Muscle layer of colon (tissue), 2 donors: ENCODE results near the gene MUC4.
"Not testable (repeated sequence)": the region's sequence is repeated elsewhere in the genome, so short reads cannot be mapped to it uniquely, and the experiment has no call there.

Experiments used
- H3K27ac ChIP-seq: one replicate; pipeline ENCODE4 v1.7.0; 2013; ENCODE audit warnings: low read depth, mild to moderate bottlenecking, low read length, moderate library complexity
- H3K27me3 ChIP-seq, 2 donors: one replicate each; pipeline ENCODE4 v1.7.0; 2013; ENCODE audit warnings: low read length in 2 of 2, mild to moderate bottlenecking in 2 of 2; ENCODE audit not compliant: insufficient read depth in 2 of 2, control insufficient read depth in 1 of 2
- H3K36me3 ChIP-seq: one replicate; pipeline ENCODE4 v1.7.0; 2013; ENCODE audit warnings: mild to moderate bottlenecking, low read length; ENCODE audit not compliant: insufficient read depth
- H3K4me1 ChIP-seq: one replicate; pipeline ENCODE4 v1.7.0; 2013; ENCODE audit warnings: mild to moderate bottlenecking, low read length; ENCODE audit not compliant: insufficient read depth
- H3K4me3 ChIP-seq, 2 donors: one replicate each; pipeline ENCODE4 v1.7.0; 2013; ENCODE audit warnings: low read length in 2 of 2, low read depth in 1 of 2, mild to moderate bottlenecking in 1 of 2, moderate library complexity in 1 of 2
- H3K9ac ChIP-seq: one replicate; pipeline ENCODE4 v1.7.0; 2013; ENCODE audit warnings: low read length
- H3K9me3 ChIP-seq: one replicate; pipeline ENCODE4 v1.7.0; 2013; ENCODE audit warnings: mild to moderate bottlenecking, low read length
- donor health status: abdominal sarcoma.
- donor health status: Adenocarcinoma of cecum.

MUC4 gene

DNA sequence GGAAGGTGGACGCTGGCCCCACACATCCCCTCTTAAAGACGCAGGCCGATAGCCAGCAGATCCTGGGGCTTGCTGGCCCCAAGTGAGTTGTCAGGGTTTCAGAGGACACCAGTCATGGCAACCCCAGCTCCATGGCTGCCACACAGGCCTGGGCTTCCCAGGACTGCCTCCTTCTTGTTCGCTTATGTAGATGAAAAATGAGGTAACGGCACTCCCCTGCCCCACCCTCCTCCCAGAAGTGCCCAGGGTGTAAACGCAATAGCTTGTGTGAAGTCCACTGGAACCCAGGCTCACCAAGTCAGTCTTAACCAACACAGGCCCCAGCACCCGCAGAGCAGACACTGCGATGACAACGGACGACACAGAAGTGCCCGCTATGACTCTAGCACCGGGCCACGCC is 87.4 kb downstream of the MUC4 start:
- H3K36me3 ChIP-seq, H3K27ac ChIP-seq, H3K4me1 ChIP-seq, H3K4me3 ChIP-seq, H3K9me3 ChIP-seq, H3K9ac ChIP-seq: not testable (repeated sequence)
- H3K27me3 ChIP-seq = peaks cover 0 to 15% of the 10 kb centered on the region in 2 donors

DNA sequence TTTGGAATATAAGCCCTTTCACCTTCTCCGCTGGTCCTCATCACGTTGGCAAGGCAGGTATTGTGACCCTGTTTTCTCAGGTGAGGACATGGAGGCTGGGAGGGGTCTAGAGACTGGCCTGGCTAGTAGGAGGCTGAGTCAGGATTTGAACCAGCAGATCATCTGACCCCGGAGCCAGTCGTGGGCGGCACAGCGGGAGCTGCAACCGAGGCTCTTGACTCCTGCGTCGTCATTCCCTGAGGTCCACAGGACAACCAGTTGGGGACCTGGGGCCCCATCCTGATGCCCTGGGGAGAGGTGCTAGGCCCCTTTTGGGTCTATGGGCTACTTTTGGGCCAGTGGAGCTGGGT is 88.8 kb downstream of the MUC4 start:
- H3K4me3 ChIP-seq, H3K4me1 ChIP-seq, H3K27ac ChIP-seq, H3K9ac ChIP-seq, H3K9me3 ChIP-seq, H3K36me3 ChIP-seq: not testable (repeated sequence)
- peaks cover 0 to 15% of the 10 kb centered on the region in 2 donors for H3K27me3 ChIP-seq

DNA sequence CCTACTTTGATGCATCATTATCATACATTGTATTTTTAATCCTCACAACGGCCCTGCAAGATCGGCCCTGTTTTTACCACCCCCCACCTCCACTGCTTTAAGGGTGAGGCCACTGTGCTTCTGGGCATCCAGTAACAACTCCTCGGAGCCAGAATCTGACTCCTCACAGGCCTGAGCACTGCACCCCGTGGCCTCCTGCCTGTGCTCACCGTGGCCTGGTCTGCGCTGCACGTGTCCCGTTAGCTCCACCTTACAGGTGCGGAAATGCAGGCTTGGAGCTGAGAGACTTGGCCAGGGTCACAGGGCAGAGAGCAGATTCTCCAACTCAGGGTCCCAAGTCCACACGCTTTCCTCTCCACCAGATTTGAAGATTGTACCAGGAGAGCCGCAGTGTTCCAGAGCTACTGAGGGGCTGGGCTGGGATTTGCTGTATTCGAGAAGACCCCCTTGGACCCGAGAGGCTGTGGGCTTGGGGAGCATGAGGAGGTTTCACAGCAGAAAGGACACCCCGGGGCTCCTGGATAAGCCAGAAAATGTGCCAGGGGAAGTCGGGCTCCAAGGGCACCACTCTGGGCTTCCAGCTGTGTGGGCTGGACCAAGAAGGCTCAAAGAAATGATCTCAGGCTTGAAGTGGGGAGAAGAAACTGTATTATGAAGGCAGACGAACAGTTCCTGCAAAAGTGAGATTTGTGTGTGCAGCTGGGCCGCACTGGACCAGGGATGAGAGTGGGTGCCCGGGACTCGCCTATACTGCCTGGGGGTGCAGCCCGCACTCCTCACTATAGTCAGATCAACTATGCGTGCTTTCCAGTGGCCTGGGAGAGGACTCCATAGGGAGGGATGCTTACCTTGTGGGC is 89.4 kb downstream of the MUC4 start:
- H3K27ac ChIP-seq, H3K4me3 ChIP-seq, H3K36me3 ChIP-seq, H3K9me3 ChIP-seq, H3K9ac ChIP-seq, H3K4me1 ChIP-seq: not testable (repeated sequence)
- peaks cover 0 to 15% of the 10 kb centered on the region in 2 donors for H3K27me3 ChIP-seq

DNA sequence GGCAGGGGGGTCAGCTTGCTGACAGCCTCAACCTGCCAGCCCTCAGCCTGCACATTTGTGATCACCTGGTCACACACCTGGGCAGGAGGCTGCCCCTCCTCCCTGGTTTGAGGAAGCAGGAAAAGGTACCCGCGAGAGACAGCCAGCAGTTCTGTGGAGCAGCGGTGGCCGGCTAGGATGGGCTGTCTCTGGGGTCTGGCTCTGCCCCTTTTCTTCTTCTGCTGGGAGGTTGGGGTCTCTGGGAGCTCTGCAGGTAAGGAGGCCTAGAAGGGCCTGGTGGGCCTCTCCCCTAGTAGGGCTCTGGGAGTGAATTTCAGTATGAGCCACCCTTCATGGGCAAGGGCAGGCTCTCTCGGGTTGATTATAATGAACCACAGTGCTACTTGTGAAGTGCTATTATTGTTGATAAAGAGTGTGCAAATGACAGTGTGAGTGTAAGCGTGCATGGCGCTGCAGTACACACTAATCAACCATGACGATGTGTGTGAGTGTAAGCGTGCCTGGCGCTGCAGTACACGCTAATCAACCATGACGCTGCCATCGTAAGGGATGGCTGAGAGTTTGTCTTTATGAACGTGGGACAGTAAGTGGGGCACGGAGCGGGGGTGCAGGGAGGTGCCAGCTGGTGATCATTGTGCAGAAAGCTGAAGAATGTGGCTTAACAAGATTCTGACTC is 90.8 kb downstream of the MUC4 start, which contains the start of gene MUC20:
TSS of gene MUC20 (plus strand) at position 148 of the 676 bp plus-strand sequence. CDS start at position 178, 30 bp downstream.
- not testable (repeated sequence) for H3K4me3 ChIP-seq, H3K36me3 ChIP-seq, H3K27me3 ChIP-seq, H3K27ac ChIP-seq, H3K9ac ChIP-seq, H3K9me3 ChIP-seq, H3K4me1 ChIP-seq

DNA sequence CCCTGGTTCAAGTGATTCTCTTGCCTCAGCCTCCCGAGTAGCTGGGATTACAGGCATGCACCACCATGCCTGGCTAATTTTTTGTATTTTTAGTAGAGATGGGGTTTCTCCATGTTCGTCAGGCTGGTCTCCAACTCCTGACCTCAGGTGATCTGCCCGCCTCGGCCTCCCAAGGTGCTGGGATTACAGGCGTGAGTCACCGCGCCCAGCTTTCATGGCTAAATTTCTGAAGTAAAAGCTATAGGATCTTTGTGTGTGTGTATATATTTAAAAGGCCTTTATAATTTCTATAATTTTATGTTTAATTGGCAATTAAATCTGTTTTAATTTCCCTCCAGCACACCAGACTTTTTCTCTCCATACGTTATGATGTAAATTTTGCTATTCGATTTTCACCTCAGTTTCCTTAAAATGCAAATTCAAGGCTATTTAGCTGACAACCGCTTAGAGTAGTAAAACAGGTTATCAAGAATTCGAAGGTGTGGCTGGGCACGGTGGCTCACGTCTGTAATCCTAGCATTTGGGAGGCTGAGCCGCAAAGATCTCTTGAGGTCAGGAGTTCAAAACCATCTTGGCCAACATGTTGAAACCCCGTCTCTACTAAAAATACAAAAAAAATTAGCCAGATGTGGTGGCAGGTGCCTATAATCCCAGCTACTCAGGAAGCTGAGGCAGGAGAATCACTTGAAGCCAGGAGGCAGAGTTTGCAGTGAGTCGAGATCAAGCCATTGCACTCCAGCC is 92.0 kb downstream of the MUC4 start:
- not testable (repeated sequence) for H3K27ac ChIP-seq, H3K4me1 ChIP-seq, H3K27me3 ChIP-seq, H3K9ac ChIP-seq, H3K9me3 ChIP-seq, H3K4me3 ChIP-seq
- H3K36me3 ChIP-seq = peaks cover 12% of the 10 kb centered on the region

DNA sequence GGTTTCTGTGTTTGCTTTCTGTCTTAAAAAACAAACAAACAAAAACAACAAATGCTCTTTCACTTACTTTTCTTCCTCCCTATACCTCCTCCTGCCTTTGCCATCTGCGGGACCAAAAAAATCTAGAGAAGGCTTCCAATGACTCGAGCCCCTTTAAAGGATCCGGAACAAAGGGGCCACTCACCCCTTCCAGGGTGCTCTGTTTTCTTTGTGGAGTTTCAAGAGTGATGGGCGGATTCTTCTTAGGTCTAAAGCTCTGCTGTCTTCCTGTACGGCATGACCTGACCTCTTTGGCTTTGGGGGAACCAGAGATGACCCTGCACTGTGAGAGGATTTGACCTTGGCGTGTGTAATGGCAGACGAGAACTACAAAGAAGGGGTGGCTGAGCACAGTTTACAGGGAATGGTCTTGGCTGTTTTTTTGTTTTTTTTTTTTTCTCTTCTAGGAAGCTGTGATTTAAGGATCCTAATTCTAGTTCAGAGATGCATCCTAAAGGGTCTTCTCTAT is 93.2 kb downstream of the MUC4 start:
- Histone ChIP-seq H3K36me3 (peaks cover 16% of the 10 kb centered on the region), H3K27ac (no peak overlapping the region), H3K27me3 (peaks cover 0 to 4% of the 10 kb centered on the region in 2 donors), H3K4me1 (no peaks in the 10 kb centered on the region), H3K9ac (no peak overlapping the region), H3K9me3 (no peaks in the 10 kb centered on the region), H3K4me3 (no peak overlapping the region)

DNA sequence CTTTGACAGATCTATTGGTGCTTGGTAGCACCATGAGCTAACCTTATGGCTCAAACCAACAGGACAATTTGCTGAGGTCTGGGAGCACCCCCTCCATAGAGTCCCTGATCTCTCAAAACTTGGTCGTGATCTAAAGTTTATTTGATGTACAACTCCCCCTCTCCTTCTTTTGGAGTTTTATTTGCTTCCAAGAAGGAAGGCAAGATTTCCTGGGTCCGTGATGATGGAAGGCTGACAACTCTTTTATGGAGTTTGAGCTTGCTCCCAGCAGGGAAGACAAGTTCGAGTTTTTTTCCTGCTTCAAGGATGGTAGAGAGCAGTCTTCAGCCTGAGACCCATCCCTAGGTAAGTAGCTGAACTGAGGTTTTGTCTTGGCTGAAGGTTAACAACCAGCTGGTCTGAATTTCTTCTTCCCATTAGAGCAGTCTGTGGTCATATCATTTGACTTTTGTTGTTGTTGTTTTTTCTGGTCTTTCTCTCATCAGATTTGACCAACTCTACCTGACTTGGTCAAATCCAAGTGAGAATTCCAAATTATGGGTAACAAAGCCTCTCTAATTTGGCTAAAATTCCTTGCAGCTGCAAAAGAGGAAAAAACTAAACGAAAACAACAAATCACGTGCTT is 93.8 kb downstream of the MUC4 start:
- Histone ChIP-seq H3K9me3 (no peaks in the 10 kb centered on the region), H3K4me3 (no peak overlapping the region), H3K9ac (no peak overlapping the region), H3K4me1 (no peaks in the 10 kb centered on the region), H3K27ac (no peak overlapping the region), H3K36me3 (peaks cover 16% of the 10 kb centered on the region), H3K27me3 (peaks cover 0 to 4% of the 10 kb centered on the region in 2 donors)

DNA sequence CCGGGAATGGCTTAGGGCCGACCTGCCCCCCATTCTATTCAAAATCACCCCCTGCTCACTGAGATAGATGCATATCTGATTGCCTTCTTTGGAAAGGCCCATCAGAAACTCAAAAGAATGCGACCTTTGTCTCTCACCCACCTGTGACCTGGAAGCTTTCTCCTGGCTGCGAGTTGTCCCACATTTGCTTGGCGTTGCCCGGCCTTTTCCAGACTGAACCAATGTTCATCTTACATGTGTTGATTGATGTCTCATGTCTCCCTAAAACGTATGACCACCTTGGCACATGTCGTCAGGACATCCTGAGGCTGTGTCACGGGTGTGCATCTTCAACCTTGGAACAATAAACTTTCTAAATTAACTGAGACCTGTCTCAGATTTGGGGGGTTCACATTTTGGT is 94.3 kb downstream of the MUC4 start:
- Histone ChIP-seq H3K9me3 (no peaks in the 10 kb centered on the region), H3K9ac (no peak overlapping the region), H3K27ac (no peak overlapping the region), H3K27me3 (peaks cover 0 to 4% of the 10 kb centered on the region in 2 donors), H3K36me3 (peaks cover 16% of the 10 kb centered on the region), H3K4me3 (no peak overlapping the region), H3K4me1 (no peaks in the 10 kb centered on the region)

DNA sequence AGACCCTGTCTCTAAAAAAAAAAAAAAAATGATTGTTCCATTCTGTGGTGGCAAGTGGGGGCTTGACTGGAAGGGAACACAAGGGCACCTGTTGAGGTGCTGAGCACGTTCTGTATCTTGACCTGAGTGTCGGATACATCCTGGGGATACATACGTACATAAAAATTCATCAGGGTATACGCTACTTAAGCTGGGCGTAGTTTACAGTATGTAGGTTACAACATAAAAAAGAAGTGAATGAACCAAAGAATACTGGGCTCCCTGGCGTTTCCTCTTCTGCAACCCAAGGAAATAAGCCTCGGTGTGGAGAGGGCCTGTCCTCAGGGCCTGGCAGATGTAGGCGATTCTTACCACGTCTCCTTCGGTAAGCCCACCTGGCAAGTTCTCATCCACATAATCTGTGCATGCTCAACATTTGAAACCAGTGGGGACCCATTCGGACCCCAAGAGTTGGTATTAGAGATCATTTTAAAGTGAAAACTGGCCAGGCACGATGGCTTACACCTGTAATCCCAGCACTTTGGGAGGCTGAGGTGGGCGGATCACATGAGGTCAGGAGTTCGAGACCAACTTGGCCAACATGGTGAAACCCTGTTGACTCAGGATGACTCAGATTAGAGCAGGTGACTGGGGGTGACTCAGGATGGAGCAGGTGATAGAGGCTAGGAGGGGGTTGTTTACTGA is 96.0 kb downstream of the MUC4 start:
- H3K36me3 ChIP-seq = peaks cover 28% of the 10 kb centered on the region
- no peak overlapping the region for H3K27ac ChIP-seq
- H3K4me1 ChIP-seq = no peaks in the 10 kb centered on the region
- H3K27me3 ChIP-seq = peaks cover 0 to under 1% of the 10 kb centered on the region in 2 donors
- H3K9me3 ChIP-seq = no peaks in the 10 kb centered on the region
- H3K4me3 ChIP-seq = no peak overlapping the region
- no peak overlapping the region for H3K9ac ChIP-seq

DNA sequence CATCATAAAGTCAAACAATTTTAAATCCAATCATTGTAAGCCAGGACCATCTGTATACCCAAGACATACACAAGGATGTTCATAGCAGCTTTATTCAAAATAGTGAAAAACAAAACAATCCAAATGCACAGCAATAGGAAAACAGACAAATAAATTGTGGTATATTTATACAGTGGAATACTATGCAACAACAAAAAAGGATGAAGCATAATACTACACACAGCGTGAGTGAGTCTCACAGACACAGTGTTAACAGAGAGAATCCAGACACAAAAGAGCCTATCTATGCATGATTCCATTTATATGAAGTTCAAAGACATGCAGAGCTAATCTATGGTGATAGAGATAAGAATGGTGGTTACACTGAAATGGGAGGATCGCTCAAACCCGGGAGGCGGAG is 96.6 kb downstream of the MUC4 start:
- H3K4me3 ChIP-seq = no peak overlapping the region
- H3K4me1 ChIP-seq = no peaks in the 10 kb centered on the region
- H3K27ac ChIP-seq = no peak overlapping the region
- peaks cover 29% of the 10 kb centered on the region for H3K36me3 ChIP-seq
- H3K9ac ChIP-seq = no peak overlapping the region
- H3K27me3 ChIP-seq = no peaks in the 10 kb centered on the region
- H3K9me3 ChIP-seq = no peaks in the 10 kb centered on the region
